Right ventricle myocardium superior (tissue), 1 donor: ENCODE results near the gene ZNF625. TPM values are rescaled to one million over a fixed set of nuclear protein-coding genes. Genes with fewer than 3 reads are reported as not detected.

Experiments used
- ATAC-seq: fragments of 200-7000 bp; cut with Tn5 transposase; one replicate; pipeline ENCODE4 v1.9.1; 2020; ENCODE audit warnings: mild to moderate bottlenecking; ENCODE audit not compliant: poor library complexity
- DNase-seq: peaks from one replicate; pipeline ENCODE4 v3.0.0-alpha.2; 2020
- intact Hi-C: fragments of 100-400 bp; cut with DNase I; formaldehyde crosslinking; loops from one replicate; pipeline ENCODE4 v1.11.2; 2022
- long read RNA-seq: library from polyadenylated mRNA; unstranded; transcript quantifications from one replicate; pipeline ENCODE4 v2.0.0, GENCODE V29; 2021
- total RNA-seq: library from RNA; stranded (reverse); fragmentation: NEBNext Ultra II Directional; extraction: Animal tissue kit (Norgen Biotek cat#: 25700); gene quantifications from one replicate; pipeline ENCODE4 v1.2.1, GENCODE V29; 2021
- donor health status: DM: no; HTN: yes; CAD: no; lungs with severe emphysema.

The ZNF625 gene
- 3.2 TPM for total RNA-seq
- long read RNA-seq = 0 reads

- intact Hi-C loops = no loop called here
- DNase-seq = peak; percentile 92
- peak; percentile 98 for ATAC-seq
Observed at GRCh38 chr19:12156223-12157058, at the start of gene ZNF625. Gene ZNF625 (minus strand): TSS chr19:12156734. CDS start chr19:12156558, 176 bp downstream.

- intact Hi-C loops = no loop called here
- no peak for DNase-seq
- no peak for ATAC-seq
Observed at GRCh38 chr19:12205296-12205695, 48.8 kb upstream of the ZNF625 start.

GRCh38 chr19:12202250-12202649 is 45.7 kb upstream of the ZNF625 start:
- DNase-seq (peak; percentile 46), ATAC-seq (peak; percentile 75)
- intact Hi-C loops = no loop called here

GRCh38 chr19:12199757-12200419 is 43.4 kb upstream of the ZNF625 start:
- DNase-seq (no peak), ATAC-seq (no peak)
- intact Hi-C loops = no loop called here

DNA sequence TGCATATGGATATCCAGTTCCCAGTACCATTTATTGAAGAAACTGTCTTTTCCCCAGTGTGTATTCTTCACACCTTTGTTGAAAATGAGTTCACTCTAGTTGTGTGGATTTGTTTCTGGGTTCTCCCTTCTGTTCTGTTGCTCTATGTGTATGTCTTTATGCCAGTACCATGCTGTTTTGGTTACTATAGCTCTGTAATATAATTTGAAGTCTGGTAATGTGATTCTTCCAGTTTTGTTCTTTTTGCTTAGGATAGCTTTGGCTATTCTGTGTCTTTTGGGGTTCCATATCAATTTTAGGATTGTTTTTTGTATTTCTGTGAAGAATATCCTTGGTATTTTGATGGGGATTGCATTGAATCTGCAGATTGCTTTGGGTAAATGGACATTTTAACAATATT is 41.6 kb upstream of the ZNF625 start:
- intact Hi-C loops = no loop called here
- ATAC-seq (no peak), DNase-seq (no peak)

- DNase-seq (peak; percentile 91), ATAC-seq (peak; percentile 99)
- intact Hi-C loops = no loop called here
Observed at GRCh38 chr19:12194827-12195731, 38.5 kb upstream of the ZNF625 start.

- intact Hi-C loops = no loop called here
- ATAC-seq = no peak
- DNase-seq = no peak
Observed at GRCh38 chr19:12187625-12188024, 31.1 kb upstream of the ZNF625 start.

- intact Hi-C loops = no loop called here
- ATAC-seq (no peak), DNase-seq (no peak)
Observed at GRCh38 chr19:12180377-12180776, 23.8 kb upstream of the ZNF625 start.

- ATAC-seq = no peak
- intact Hi-C loops = no loop called here
- DNase-seq = no peak
Observed at GRCh38 chr19:12166626-12167025, 10.1 kb upstream of the ZNF625 start.

DNA sequence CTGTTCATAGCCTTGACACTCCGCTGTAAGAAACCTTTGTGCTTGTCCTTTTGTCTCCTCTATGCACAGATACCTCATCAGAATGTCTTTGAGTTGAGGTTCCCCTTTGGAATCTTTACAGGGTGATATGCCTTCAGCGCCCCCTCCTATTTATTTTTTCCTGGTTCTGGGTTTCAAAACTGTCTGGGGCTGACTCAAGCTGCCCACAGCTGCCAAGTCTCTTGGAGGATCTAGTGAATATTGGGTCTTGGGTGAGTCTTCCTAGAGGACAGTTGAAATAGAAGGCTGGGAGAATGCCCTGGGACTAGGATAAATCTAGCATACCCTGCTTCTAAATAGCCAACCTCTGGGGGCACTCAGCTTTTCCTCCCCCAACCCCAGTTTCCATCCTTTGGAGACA is 7.3 kb upstream of the ZNF625 start:
- no peak for ATAC-seq
- no peak for DNase-seq
- intact Hi-C loops = no loop called here

DNA sequence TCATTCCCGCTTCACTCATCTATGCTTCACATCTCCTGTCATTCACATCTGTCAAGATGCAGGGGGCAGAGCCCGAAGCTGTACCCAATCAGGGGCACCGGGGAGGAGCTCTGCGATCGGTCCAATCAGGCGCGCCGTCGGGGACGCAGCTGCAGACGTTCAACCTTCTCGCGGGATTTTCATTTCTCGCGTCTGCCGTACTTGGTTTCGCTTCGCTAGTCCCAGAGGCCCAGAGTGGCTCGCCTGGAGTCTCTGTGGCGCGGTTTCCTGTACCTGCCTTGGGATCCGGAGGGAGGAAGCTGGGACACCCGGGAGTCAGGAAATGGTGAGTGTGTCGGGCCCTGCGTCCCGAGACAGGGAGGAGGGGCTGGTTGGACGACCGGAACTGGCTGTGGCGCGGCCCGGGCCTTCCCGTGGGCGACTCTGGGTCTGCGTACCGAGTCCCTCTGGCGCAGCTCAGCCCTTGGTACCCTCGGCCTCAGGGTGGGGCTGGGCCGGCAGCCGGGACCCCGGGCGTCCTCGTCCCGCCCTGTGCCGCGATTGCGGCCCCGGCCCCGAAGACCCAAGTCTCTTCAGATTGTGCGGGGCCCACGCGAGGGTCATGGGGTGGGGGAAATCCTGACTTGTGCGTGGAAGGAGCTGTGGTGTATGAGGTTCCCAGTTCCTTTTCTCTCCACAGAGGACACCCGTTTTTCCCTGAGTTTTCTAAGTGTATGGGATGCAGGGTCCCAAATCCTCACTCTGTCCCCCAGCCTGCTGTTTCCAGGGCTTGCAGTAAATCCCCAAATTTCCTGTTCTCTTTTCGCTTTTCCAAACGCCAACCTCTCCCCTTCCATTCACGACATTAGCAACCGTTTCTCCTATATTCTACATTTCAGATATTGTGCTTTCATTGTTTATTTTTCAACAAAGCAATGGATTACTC is 6.6 kb upstream of the ZNF625 start, which contains the start of gene ZNF136:
Gene ZNF136, plus strand, starts transcription at position 215 of the 925 bp plus-strand sequence. Its CDS starts 108 bp downstream, at position 323.
- intact Hi-C loops = no loop called here
- DNase-seq (peak; percentile 97), ATAC-seq (peak; percentile 99)

- ATAC-seq (no peak), DNase-seq (no peak)
- intact Hi-C loops = no loop called here
Observed at GRCh38 chr19:12162513-12162881, 6.0 kb upstream of the ZNF625 start.

- intact Hi-C loops = no loop called here
- DNase-seq (no peak), ATAC-seq (no peak)
Observed at GRCh38 chr19:12159773-12160414, 3.4 kb upstream of the ZNF625 start.

- no peak for ATAC-seq
- intact Hi-C loops = no loop called here
Observed at GRCh38 chr19:12155324-12155860, 1.1 kb downstream of the ZNF625 start.

GRCh38 chr19:12145348-12145747 is 11.2 kb downstream of the ZNF625 start:
- no peak for DNase-seq
- no peak for ATAC-seq
- intact Hi-C loops = loop anchor here (10.0 kb wide), 2 partner anchors 51 to 181 kb away; partner anchors contain the start of gene ZNF763

More at GRCh38 chr19:12155324-12155860, 1.1 kb downstream of the ZNF625 start:
- DNase-seq = no peak

GRCh38 chr19:12141405-12141736 is 15.2 kb downstream of the ZNF625 start:
- ATAC-seq = no peak
- intact Hi-C loops = loop anchor here (2.0 to 10.0 kb wide), 5 partner anchors 47 to 259 kb away; partner anchors contain the start of gene ZNF763
- no peak for DNase-seq
